H1 (cell line): ENCODE measurements around the gene CEBPA.

Experiments
- CTCF ChIP-seq, 3 experiments: IDR thresholded peaks; 1 replicate in 2 of 3; 2 replicates in 1 of 3; pipeline versions ENCODE4 v1.5.1 to v1.6.1; 2011; ENCODE audit warnings: low read length in 3 of 3, mild to moderate bottlenecking in 3 of 3, inconsistent platforms in 2 of 3, low read depth in 1 of 3, moderate library complexity in 1 of 3; ENCODE audit not compliant: insufficient read depth in 1 of 3; ENCODE audit errors: control extremely low read depth in 1 of 3
- EZH2 ChIP-seq: fragments of 200-600 bp; sonication (generic); IDR thresholded peaks from 2 replicates; pipeline ENCODE4 v1.7.1; 2012; ENCODE audit warnings: low read depth, mild to moderate bottlenecking, moderate library complexity, low read length, inconsistent platforms; ENCODE audit not compliant: severe bottlenecking
- JUND ChIP-seq: IDR thresholded peaks from 2 replicates; pipeline ENCODE4 v1.6.1; 2011; ENCODE audit warnings: mild to moderate bottlenecking, improper control_type of control experiment, low read length
- MAX ChIP-seq: IDR thresholded peaks from 2 replicates; pipeline ENCODE4 v1.6.1; 2012; ENCODE audit warnings: inconsistent platforms
- NANOG ChIP-seq: IDR thresholded peaks from 2 replicates; pipeline ENCODE4 v1.6.1; 2011; ENCODE audit warnings: low read length, low read depth, mild to moderate bottlenecking, inconsistent platforms; ENCODE audit not compliant: insufficient read depth, poor library complexity, severe bottlenecking
- NRF1 ChIP-seq: IDR thresholded peaks from 2 replicates; pipeline ENCODE4 v1.6.1; 2011; ENCODE audit warnings: mild to moderate bottlenecking, low read depth, low read length, improper control_type of control experiment
- PHF8 ChIP-seq: fragments of 200-600 bp; sonication (generic); conservative IDR thresholded peaks from 2 replicates; pipeline ENCODE4 v1.7.1; 2012; ENCODE audit warnings: low read depth, mild to moderate bottlenecking, inconsistent platforms, low read length, moderate library complexity
- POLR2A ChIP-seq, 2 experiments: IDR thresholded peaks; 1 replicate in 1 of 2; 2 replicates in 1 of 2; pipeline ENCODE4 v1.6.1; 2011; ENCODE audit warnings: low read depth in 2 of 2, low read length in 2 of 2, mild to moderate bottlenecking in 2 of 2; ENCODE audit errors: control extremely low read depth in 1 of 2
- SRF ChIP-seq: IDR thresholded peaks from 2 replicates; pipeline ENCODE4 v1.6.1; 2011; ENCODE audit warnings: mild to moderate bottlenecking, low read depth, low read length, moderate library complexity
- TBP ChIP-seq: IDR thresholded peaks from 2 replicates; pipeline ENCODE4 v1.6.1; 2011; ENCODE audit warnings: low read depth, low read length, improper control_type of control experiment
- USF2 ChIP-seq: IDR thresholded peaks from 2 replicates; pipeline ENCODE4 v1.6.1; 2011; ENCODE audit warnings: low read length, improper control_type of control experiment
- YY1 ChIP-seq: IDR thresholded peaks from 2 replicates; pipeline ENCODE4 v1.6.1; 2011; ENCODE audit warnings: low read depth, mild to moderate bottlenecking, low read length

- TF ChIP-seq YY1 (no peak), MAX (no peak), CTCF (IDR thresholded peaks at IDR 0.05; ENCODE audit: control extremely low read depth in 1 of 3, insufficient read depth in 1 of 3, low read depth in 1 of 3, low read length in 3 of 3) (no peak), POLR2A (IDR thresholded peaks at IDR 0.05; ENCODE audit: control extremely low read depth in 1 of 2, low read depth in 2 of 2, low read length in 2 of 2) (no peak), USF2 (no peak), TBP (no peak), NRF1 (no peak), PHF8 (no peak), EZH2 (no peak), JUND (no peak), NANOG (no peak), SRF (no peak)
Observed at GRCh38 chr19:33264881-33265445, 37.4 kb downstream of the CEBPA start.
